K562 (cell line): ENCODE measurements around the gene PCSK5.

Source experiments
- CREB1 ChIP-seq, 2 experiments: sonication (generic) in 1 of 2; formaldehyde crosslinking in 1 of 2; IDR thresholded peaks; 2 replicates each; pipeline versions ENCODE4 v1.6.1 to v1.8.0; 2012 to 2022; ENCODE audit warnings: inconsistent platforms in 1 of 2, mild to moderate bottlenecking in 1 of 2, missing genetic modification reagents in 1 of 2, moderate library complexity in 1 of 2
- GTF2A2 ChIP-seq: IDR thresholded peaks from 2 replicates; pipeline ENCODE4 v1.6.1; 2016; ENCODE audit warnings: mild to moderate bottlenecking, missing genetic modification characterization, missing compliant biosample characterization
- ILK ChIP-seq: fragments of 450-650 bp; IDR thresholded peaks from 2 replicates; pipeline ENCODE4 v1.6.1; 2016; ENCODE audit warnings: missing genetic modification characterization, low read depth, mild to moderate bottlenecking, missing compliant biosample characterization, moderate library complexity, borderline replicate concordance
- ZNF561 ChIP-seq: fragments of 450-650 bp; formaldehyde crosslinking; conservative IDR thresholded peaks from 2 replicates; pipeline ENCODE4 v1.4.0; 2020; ENCODE audit warnings: mild to moderate bottlenecking, moderate library complexity
- ZNF778 ChIP-seq: fragments of 450-650 bp; formaldehyde crosslinking; IDR thresholded peaks from 2 replicates; pipeline ENCODE4 v1.4.0; 2020; ENCODE audit warnings: mild to moderate bottlenecking, moderate library complexity
- TF ChIP-seq, protein P1 (sequence below), 3 experiments: fragments of 200-800 bp in 1 of 3; sonication (Bioruptor generic) in 1 of 3; sonication (generic) in 1 of 3; formaldehyde crosslinking in 1 of 3; IDR thresholded peaks; 2 replicates each; pipeline versions ENCODE4 v1.6.1 to v1.8.0; 2016 to 2022; ENCODE audit warnings: mild to moderate bottlenecking in 2 of 3, missing compliant biosample characterization in 2 of 3, missing genetic modification characterization in 2 of 3, missing genetic modification reagents in 1 of 3
- TF ChIP-seq, protein P2 (sequence below), 2 experiments: fragments of 450-650 bp in 1 of 2; sonication (generic) in 1 of 2; formaldehyde crosslinking in 1 of 2; IDR thresholded peaks; 2 replicates each; pipeline versions ENCODE4 v1.7.1 to v1.9.0; 2016 to 2022; ENCODE audit warnings: inconsistent platforms in 1 of 2, mild to moderate bottlenecking in 1 of 2, missing genetic modification reagents in 1 of 2
- TF ChIP-seq, protein P3 (sequence below): fragments of 450-650 bp; IDR thresholded peaks from one replicate; pipeline ENCODE4 v1.6.1; 2018; ENCODE audit warnings: mild to moderate bottlenecking, moderate library complexity; ENCODE audit not compliant: partially characterized antibody

DNA sequence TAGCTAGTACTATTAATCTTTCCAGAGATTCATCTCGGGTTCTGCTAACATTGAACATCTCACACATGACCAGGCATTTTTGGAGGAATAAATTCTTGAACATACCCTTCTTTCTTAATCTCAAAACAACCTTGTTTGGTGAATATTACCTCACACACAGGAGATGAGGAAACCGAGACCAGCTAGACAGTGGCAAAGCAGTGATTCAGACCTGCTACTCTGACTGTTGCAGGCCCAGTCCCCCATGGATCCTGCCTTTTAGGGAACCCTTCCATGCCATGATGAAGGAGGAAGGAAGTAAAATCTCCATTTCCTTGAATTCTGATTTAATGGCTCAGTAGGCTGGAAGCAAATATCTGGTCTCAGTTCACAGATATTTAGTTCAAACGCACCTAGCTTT, 2.6 kb downstream of the PCSK5 start:
- TF ChIP-seq, protein P1, sequence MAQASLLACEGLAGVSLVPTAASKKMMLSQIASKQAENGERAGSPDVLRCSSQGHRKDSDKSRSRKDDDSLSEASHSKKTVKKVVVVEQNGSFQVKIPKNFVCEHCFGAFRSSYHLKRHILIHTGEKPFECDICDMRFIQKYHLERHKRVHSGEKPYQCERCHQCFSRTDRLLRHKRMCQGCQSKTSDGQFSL (CRISPR knock-in tag; IDR thresholded peaks at IDR 0.05): no peak
- TF ChIP-seq, protein P1 (tag; IDR thresholded peaks at IDR 0.05): no peak
- TF ChIP-seq ZNF561 (no peak), ZNF778 (no peak), CREB1 (IDR thresholded peaks at IDR 0.05) (no peak), CREB1 (CRISPR knock-in tag; IDR thresholded peaks at IDR 0.05) (no peak), ILK (tag) (no peak), GTF2A2 (no peak)
- TF ChIP-seq, protein P2, sequence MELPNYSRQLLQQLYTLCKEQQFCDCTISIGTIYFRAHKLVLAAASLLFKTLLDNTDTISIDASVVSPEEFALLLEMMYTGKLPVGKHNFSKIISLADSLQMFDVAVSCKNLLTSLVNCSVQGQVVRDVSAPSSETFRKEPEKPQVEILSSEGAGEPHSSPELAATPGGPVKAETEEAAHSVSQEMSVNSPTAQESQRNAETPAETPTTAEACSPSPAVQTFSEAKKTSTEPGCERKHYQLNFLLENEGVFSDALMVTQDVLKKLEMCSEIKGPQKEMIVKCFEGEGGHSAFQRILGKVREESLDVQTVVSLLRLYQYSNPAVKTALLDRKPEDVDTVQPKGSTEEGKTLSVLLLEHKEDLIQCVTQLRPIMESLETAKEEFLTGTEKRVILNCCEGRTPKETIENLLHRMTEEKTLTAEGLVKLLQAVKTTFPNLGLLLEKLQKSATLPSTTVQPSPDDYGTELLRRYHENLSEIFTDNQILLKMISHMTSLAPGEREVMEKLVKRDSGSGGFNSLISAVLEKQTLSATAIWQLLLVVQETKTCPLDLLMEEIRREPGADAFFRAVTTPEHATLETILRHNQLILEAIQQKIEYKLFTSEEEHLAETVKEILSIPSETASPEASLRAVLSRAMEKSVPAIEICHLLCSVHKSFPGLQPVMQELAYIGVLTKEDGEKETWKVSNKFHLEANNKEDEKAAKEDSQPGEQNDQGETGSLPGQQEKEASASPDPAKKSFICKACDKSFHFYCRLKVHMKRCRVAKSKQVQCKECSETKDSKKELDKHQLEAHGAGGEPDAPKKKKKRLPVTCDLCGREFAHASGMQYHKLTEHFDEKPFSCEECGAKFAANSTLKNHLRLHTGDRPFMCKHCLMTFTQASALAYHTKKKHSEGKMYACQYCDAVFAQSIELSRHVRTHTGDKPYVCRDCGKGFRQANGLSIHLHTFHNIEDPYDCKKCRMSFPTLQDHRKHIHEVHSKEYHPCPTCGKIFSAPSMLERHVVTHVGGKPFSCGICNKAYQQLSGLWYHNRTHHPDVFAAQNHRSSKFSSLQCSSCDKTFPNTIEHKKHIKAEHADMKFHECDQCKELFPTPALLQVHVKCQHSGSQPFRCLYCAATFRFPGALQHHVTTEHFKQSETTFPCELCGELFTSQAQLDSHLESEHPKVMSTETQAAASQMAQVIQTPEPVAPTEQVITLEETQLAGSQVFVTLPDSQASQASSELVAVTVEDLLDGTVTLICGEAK (IDR thresholded peaks at IDR 0.05): no peak
- TF ChIP-seq, protein P2 (CRISPR knock-in tag; IDR thresholded peaks at IDR 0.05): no peak
- TF ChIP-seq, protein P3, sequence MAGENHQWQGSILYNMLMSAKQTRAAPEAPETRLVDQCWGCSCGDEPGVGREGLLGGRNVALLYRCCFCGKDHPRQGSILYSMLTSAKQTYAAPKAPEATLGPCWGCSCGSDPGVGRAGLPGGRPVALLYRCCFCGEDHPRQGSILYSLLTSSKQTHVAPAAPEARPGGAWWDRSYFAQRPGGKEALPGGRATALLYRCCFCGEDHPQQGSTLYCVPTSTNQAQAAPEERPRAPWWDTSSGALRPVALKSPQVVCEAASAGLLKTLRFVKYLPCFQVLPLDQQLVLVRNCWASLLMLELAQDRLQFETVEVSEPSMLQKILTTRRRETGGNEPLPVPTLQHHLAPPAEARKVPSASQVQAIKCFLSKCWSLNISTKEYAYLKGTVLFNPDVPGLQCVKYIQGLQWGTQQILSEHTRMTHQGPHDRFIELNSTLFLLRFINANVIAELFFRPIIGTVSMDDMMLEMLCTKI: no peak
